Measurements from ENCODE around the gene RANBP3.

RANBP3 gene

DNA sequence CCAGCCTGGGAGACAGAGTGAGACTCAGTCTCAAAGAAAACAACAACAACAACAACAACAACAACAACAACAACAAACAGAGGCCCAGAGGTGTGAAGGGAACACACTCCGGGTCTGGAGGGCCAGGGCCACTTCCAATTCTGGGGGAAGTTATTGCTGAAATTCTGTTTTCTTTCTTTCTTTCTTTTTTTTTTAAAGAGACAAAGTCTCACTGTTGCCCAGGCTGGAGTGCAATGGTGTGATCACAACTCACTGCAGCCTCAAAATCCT lies 67.4 kb downstream of the RANBP3 start:
- no CpG with 5 or more reads among the region's 1 CpG for WGBS (ENCODE audit: extremely low coverage, insufficient coverage, insufficient read length)
- H3K14ac ChIP-seq (ENCODE audit: low read length) = no peak overlapping the region
- H3K4me2 ChIP-seq (ENCODE audit: low read length) = no peak overlapping the region
- H2AFZ ChIP-seq (ENCODE audit: insufficient read depth, low read length, poor library complexity) = no peak overlapping the region
- H3K9ac ChIP-seq (ENCODE audit: low read length) = no peak overlapping the region
- H3K4me1 ChIP-seq (ENCODE audit: control insufficient read depth in 1 of 2, insufficient read depth in 2 of 2, low read length in 2 of 2) = peaks cover 35 to 45% of the 10 kb centered on the region in 2 experiments
- peaks cover 32% of the 10 kb centered on the region for H3K79me1 ChIP-seq (ENCODE audit: low read length)
- H2BK5ac ChIP-seq (ENCODE audit: low read depth, low read length, poor library complexity) = peak overlapping the region; percentile 52
- H3K4me3 ChIP-seq (ENCODE audit: low read depth, low read length) = no peak overlapping the region
- H3K27me3 ChIP-seq (ENCODE audit: insufficient read depth, low read length) = no peaks in the 10 kb centered on the region
- H2BK120ac ChIP-seq (ENCODE audit: insufficient read depth, low read length, poor library complexity) = no peak overlapping the region
- H3K79me2 ChIP-seq (ENCODE audit: control insufficient read depth, insufficient read depth, low read length, poor library complexity) = peaks cover 8% of the 10 kb centered on the region
- peaks cover 13 to 14% of the 10 kb centered on the region in 2 experiments for H3K36me3 ChIP-seq (ENCODE audit: control insufficient read depth in 1 of 2, insufficient read depth in 2 of 2, low read length in 2 of 2)
- peak overlapping the region; percentile 40 for H3K18ac ChIP-seq (ENCODE audit: low read length)
- peak overlapping the region; percentile 75 for H3K27ac ChIP-seq (ENCODE audit: low read depth, low read length)
- no peak overlapping the region for H3K4ac ChIP-seq (ENCODE audit: low read depth, low read length)
- no peak overlapping the region for H2AK5ac ChIP-seq (ENCODE audit: low read length)
- no peak for DNase-seq
- H3K23ac ChIP-seq (ENCODE audit: low read length) = no peak overlapping the region
- peak overlapping the region; percentile 63 for H4K8ac ChIP-seq (ENCODE audit: low read depth, low read length)
- no peak overlapping the region for H4K12ac ChIP-seq (ENCODE audit: low read depth, low read length)
- peak overlapping the region; percentile 67 for H4K91ac ChIP-seq (ENCODE audit: low read depth, low read length)
- H3K9me3 ChIP-seq (ENCODE audit: insufficient read depth, low read depth, low read length) = no peaks in the 10 kb centered on the region
- no peak overlapping the region for H2BK12ac ChIP-seq (ENCODE audit: low read length)

- Histone ChIP-seq H4K91ac (ENCODE audit: low read depth, low read length) (peak overlapping the region; percentile 67), H3K36me3 (ENCODE audit: control insufficient read depth in 1 of 2, insufficient read depth in 2 of 2, low read length in 2 of 2) (peaks cover 5 to 6% of the 10 kb centered on the region in 2 experiments), H2BK5ac (ENCODE audit: low read depth, low read length, poor library complexity) (peak overlapping the region; percentile 54), H3K27me3 (ENCODE audit: insufficient read depth, low read length) (no peaks in the 10 kb centered on the region), H3K9ac (ENCODE audit: low read length) (no peak overlapping the region), H3K27ac (ENCODE audit: low read depth, low read length) (peak overlapping the region; percentile 75), H3K79me2 (ENCODE audit: control insufficient read depth, insufficient read depth, low read length, poor library complexity) (peaks cover 2% of the 10 kb centered on the region), H2BK12ac (ENCODE audit: low read length) (peak overlapping the region; percentile 18), H2AFZ (ENCODE audit: insufficient read depth, low read length, poor library complexity) (no peak overlapping the region), H3K4me2 (ENCODE audit: low read length) (no peak overlapping the region), H3K9me3 (ENCODE audit: insufficient read depth, low read depth, low read length) (no peaks in the 10 kb centered on the region), H3K79me1 (ENCODE audit: low read length) (peaks cover 21% of the 10 kb centered on the region), H2AK5ac (ENCODE audit: low read length) (peak overlapping the region; percentile 49), H4K8ac (ENCODE audit: low read depth, low read length) (peak overlapping the region; percentile 54), H3K23ac (ENCODE audit: low read length) (no peak overlapping the region), H3K14ac (ENCODE audit: low read length) (peak overlapping the region; percentile 2), H2BK120ac (ENCODE audit: insufficient read depth, low read length, poor library complexity) (peak overlapping the region; percentile 41), H3K4me1 (ENCODE audit: control insufficient read depth in 1 of 2, insufficient read depth in 2 of 2, low read length in 2 of 2) (peaks cover 21 to 28% of the 10 kb centered on the region in 2 experiments), H3K18ac (ENCODE audit: low read length) (peak overlapping the region; percentile 17), H3K4ac (ENCODE audit: low read depth, low read length) (no peak overlapping the region), H3K4me3 (ENCODE audit: low read depth, low read length) (peak overlapping the region; percentile 39), H4K12ac (ENCODE audit: low read depth, low read length) (no peak overlapping the region)
- no CpG with 5 or more reads among the region's 14 CpGs for WGBS (ENCODE audit: extremely low coverage, insufficient coverage, insufficient read length)
- DNase-seq = peak; percentile 77 to 79
Observed at GRCh38 chr19:5908773-5909442, 69.0 kb downstream of the RANBP3 start.

DNA sequence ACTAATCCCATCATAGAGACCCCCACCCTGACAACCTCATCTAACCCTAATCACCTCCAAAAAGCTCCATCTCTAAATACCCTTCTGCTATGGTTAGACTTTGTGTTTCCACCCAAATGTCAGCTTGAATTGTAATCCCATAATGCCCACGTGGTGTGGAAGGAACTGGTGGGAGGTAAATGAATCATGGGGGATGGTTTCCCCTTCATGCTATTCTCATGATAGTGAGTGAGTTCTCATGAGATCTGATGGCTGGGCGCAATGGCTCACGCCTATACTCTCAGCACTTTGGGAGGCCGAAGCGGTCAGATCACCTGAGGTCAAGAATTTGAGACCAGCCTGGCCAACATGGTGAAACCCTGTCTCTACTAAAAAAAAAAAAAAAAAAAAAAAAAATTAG lies 70.7 kb downstream of the RANBP3 start:
- Histone ChIP-seq H3K23ac (ENCODE audit: low read length) (no peak overlapping the region), H2BK5ac (ENCODE audit: low read depth, low read length, poor library complexity) (no peak overlapping the region), H3K27me3 (ENCODE audit: insufficient read depth, low read length) (no peaks in the 10 kb centered on the region), H2BK120ac (ENCODE audit: insufficient read depth, low read length, poor library complexity) (no peak overlapping the region), H3K9ac (ENCODE audit: low read length) (no peak overlapping the region), H3K9me3 (ENCODE audit: insufficient read depth, low read depth, low read length) (no peaks in the 10 kb centered on the region), H2AFZ (ENCODE audit: insufficient read depth, low read length, poor library complexity) (no peak overlapping the region), H3K4me2 (ENCODE audit: low read length) (no peak overlapping the region), H3K4ac (ENCODE audit: low read depth, low read length) (no peak overlapping the region), H3K79me1 (ENCODE audit: low read length) (peaks cover 21% of the 10 kb centered on the region), H3K36me3 (ENCODE audit: control insufficient read depth in 1 of 2, insufficient read depth in 2 of 2, low read length in 2 of 2) (no peaks in the 10 kb centered on the region), H2BK12ac (ENCODE audit: low read length) (no peak overlapping the region), H4K12ac (ENCODE audit: low read depth, low read length) (no peak overlapping the region), H4K8ac (ENCODE audit: low read depth, low read length) (no peak overlapping the region), H3K79me2 (ENCODE audit: control insufficient read depth, insufficient read depth, low read length, poor library complexity) (peaks cover 15% of the 10 kb centered on the region), H3K4me3 (ENCODE audit: low read depth, low read length) (no peak overlapping the region), H3K18ac (ENCODE audit: low read length) (no peak overlapping the region), H3K14ac (ENCODE audit: low read length) (no peak overlapping the region), H2AK5ac (ENCODE audit: low read length) (no peak overlapping the region), H3K27ac (ENCODE audit: low read depth, low read length) (no peak overlapping the region), H4K91ac (ENCODE audit: low read depth, low read length) (no peak overlapping the region), H3K4me1 (ENCODE audit: control insufficient read depth in 1 of 2, insufficient read depth in 2 of 2, low read length in 2 of 2) (peaks cover 23 to 24% of the 10 kb centered on the region in 2 experiments)
- WGBS (ENCODE audit: extremely low coverage, insufficient coverage, insufficient read length) = no CpG with 5 or more reads among the region's 5 CpGs
- no peak for DNase-seq

GRCh38 chr19:5905114-5905778 lies 72.7 kb downstream of the RANBP3 start:
- no peak overlapping the region for H2BK5ac ChIP-seq (ENCODE audit: low read depth, low read length, poor library complexity)
- H2BK120ac ChIP-seq (ENCODE audit: insufficient read depth, low read length, poor library complexity) = no peak overlapping the region
- peaks cover 21% of the 10 kb centered on the region for H3K79me1 ChIP-seq (ENCODE audit: low read length)
- no peaks in the 10 kb centered on the region for H3K9me3 ChIP-seq (ENCODE audit: insufficient read depth, low read depth, low read length)
- H3K4me3 ChIP-seq (ENCODE audit: low read depth, low read length) = peak overlapping the region; percentile 86
- no peak overlapping the region for H3K18ac ChIP-seq (ENCODE audit: low read length)
- peak overlapping the region; percentile 2 for H4K8ac ChIP-seq (ENCODE audit: low read depth, low read length)
- H3K27me3 ChIP-seq (ENCODE audit: insufficient read depth, low read length) = no peaks in the 10 kb centered on the region
- no peak overlapping the region for H4K12ac ChIP-seq (ENCODE audit: low read depth, low read length)
- peak overlapping the region; percentile 27 for H4K91ac ChIP-seq (ENCODE audit: low read depth, low read length)
- H3K27ac ChIP-seq (ENCODE audit: low read depth, low read length) = no peak overlapping the region
- peak overlapping the region; percentile 55 for H3K9ac ChIP-seq (ENCODE audit: low read length)
- H3K14ac ChIP-seq (ENCODE audit: low read length) = peak overlapping the region; percentile 0
- no peak for DNase-seq
- H2BK12ac ChIP-seq (ENCODE audit: low read length) = no peak overlapping the region
- peaks cover 20 to 22% of the 10 kb centered on the region in 2 experiments for H3K4me1 ChIP-seq (ENCODE audit: control insufficient read depth in 1 of 2, insufficient read depth in 2 of 2, low read length in 2 of 2)
- H3K23ac ChIP-seq (ENCODE audit: low read length) = no peak overlapping the region
- peak overlapping the region; percentile 7 for H2AFZ ChIP-seq (ENCODE audit: insufficient read depth, low read length, poor library complexity)
- H3K4ac ChIP-seq (ENCODE audit: low read depth, low read length) = no peak overlapping the region
- H2AK5ac ChIP-seq (ENCODE audit: low read length) = no peak overlapping the region
- WGBS (ENCODE audit: extremely low coverage, insufficient coverage, insufficient read length) = no CpG with 5 or more reads among the region's 31 CpGs
- peak overlapping the region; percentile 80 for H3K4me2 ChIP-seq (ENCODE audit: low read length)
- peaks cover 13% of the 10 kb centered on the region for H3K79me2 ChIP-seq (ENCODE audit: control insufficient read depth, insufficient read depth, low read length, poor library complexity)
- peaks cover 2 to 6% of the 10 kb centered on the region in 2 experiments for H3K36me3 ChIP-seq (ENCODE audit: control insufficient read depth in 1 of 2, insufficient read depth in 2 of 2, low read length in 2 of 2)

Data from trophoblast cell (in vitro differentiated cells and primary cell).